DND-41 (cell line): ENCODE data around the gene CHIT1.

Source experiments
- ATAC-seq: fragments of 200-7000 bp; cut with Tn5 transposase; 3 replicates; pipeline ENCODE4 v1.9.1; 2021; ENCODE audit warnings: low read depth; ENCODE audit not compliant: insufficient read depth
- DNase-seq: peaks from one replicate; pipeline ENCODE4 v3.0.0-alpha.2; 2020
- H2AFZ ChIP-seq: 2 replicates; pipeline ENCODE4 v1.6.0; 2012; ENCODE audit warnings: low read depth, low read length
- H3K27ac ChIP-seq: 2 replicates; pipeline ENCODE4 v1.5.1; 2012; ENCODE audit warnings: low read length, inconsistent platforms
- H3K27me3 ChIP-seq: fragments of 200-600 bp; sonication (generic); 2 replicates; pipeline ENCODE4 v1.6.0; 2012; ENCODE audit warnings: low read length, mild to moderate bottlenecking, inconsistent platforms; ENCODE audit not compliant: insufficient read depth, poor library complexity
- H3K36me3 ChIP-seq: 2 replicates; pipeline ENCODE4 v1.5.1; 2012; ENCODE audit warnings: low read length, inconsistent platforms; ENCODE audit not compliant: insufficient read depth
- H3K4me1 ChIP-seq: 2 replicates; pipeline ENCODE4 v1.5.1; 2012; ENCODE audit warnings: mild to moderate bottlenecking, low read length; ENCODE audit not compliant: insufficient read depth
- H3K4me2 ChIP-seq: 2 replicates; pipeline ENCODE4 v1.6.0; 2012; ENCODE audit warnings: mild to moderate bottlenecking, moderate library complexity, low read length, inconsistent platforms; ENCODE audit not compliant: insufficient read depth
- H3K4me3 ChIP-seq, 2 experiments: fragments of 200-600 bp in 1 of 2; shearing (Covaris generic) in 1 of 2; 2 replicates each; pipeline ENCODE4 v1.5.1; 2012 to 2016; ENCODE audit warnings: inconsistent platforms in 2 of 2, low read length in 2 of 2, mild to moderate bottlenecking in 2 of 2, low read depth in 1 of 2, moderate library complexity in 1 of 2
- H3K79me2 ChIP-seq: 2 replicates; pipeline ENCODE4 v1.6.0; 2012; ENCODE audit warnings: low read length, inconsistent platforms; ENCODE audit not compliant: insufficient read depth
- H3K9ac ChIP-seq: 2 replicates; pipeline ENCODE4 v1.6.0; 2012; ENCODE audit warnings: low read depth, mild to moderate bottlenecking, inconsistent platforms, low read length, moderate library complexity
- H3K9me3 ChIP-seq: 2 replicates; pipeline ENCODE4 v1.5.1; 2012; ENCODE audit warnings: low read length, moderate library complexity, mild to moderate bottlenecking, inconsistent platforms; ENCODE audit not compliant: insufficient read depth, severe bottlenecking
- H4K20me1 ChIP-seq: 2 replicates; pipeline ENCODE4 v1.6.0; 2012; ENCODE audit warnings: low read length; ENCODE audit not compliant: insufficient read depth
- EZH2 ChIP-seq: IDR thresholded peaks from 3 replicates; pipeline ENCODE4 v1.6.1; 2012; ENCODE audit warnings: borderline replicate concordance, low read depth, mild to moderate bottlenecking, moderate library complexity, low read length, inconsistent platforms; ENCODE audit not compliant: severe bottlenecking
- TF ChIP-seq, protein P1 (sequence below): IDR thresholded peaks from 2 replicates; pipeline ENCODE4 v1.5.1; 2012; ENCODE audit warnings: borderline replicate concordance, low read length, moderate library complexity, mild to moderate bottlenecking; ENCODE audit not compliant: poor library complexity, severe bottlenecking; ENCODE audit errors: extremely low read depth

Gene CHIT1

DNA sequence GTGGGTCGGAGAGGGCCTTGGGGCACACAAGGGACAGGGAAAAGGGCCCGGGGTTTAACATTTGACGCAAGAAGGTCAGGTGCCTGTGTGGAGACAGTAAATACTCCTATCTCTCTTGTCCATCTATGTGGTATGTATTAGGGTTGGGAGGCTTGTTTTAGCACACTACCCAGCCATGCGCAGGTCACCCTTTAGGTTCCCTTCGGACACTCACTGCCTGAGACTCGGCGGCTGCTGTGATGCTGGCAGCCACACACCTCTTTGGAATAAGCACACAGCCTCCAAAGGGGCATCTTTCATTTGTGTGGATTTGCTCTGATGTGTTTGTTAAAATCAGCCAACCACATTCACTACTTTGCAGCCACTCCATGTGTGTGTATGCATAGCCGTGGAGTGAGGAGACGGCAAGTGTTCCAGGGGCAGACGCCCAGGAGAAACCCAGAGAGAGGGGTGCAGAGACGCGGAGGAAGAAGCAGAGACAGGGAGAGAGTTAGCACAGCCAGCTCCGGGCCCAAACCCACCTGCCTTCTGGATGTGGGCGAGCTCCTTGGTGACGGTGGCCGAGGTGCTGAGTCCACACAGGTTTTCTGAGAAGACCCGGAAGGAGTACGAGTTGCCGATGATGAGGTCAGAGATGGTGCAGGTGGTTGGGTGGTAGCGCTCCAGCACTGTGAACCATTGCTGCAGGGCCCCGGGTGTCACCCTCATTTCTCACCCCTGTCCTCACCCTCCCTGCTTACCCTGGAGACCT is 59.5 kb downstream of the CHIT1 start:
- Histone ChIP-seq H3K4me3 (no peak overlapping the region), H3K4me1 (no peaks in the 10 kb centered on the region), H3K27ac (no peak overlapping the region), H3K4me2 (no peak overlapping the region), H2AFZ (no peak overlapping the region), H3K36me3 (no peaks in the 10 kb centered on the region), H3K79me2 (no peaks in the 10 kb centered on the region), H4K20me1 (peaks cover 6% of the 10 kb centered on the region), H3K9ac (no peak overlapping the region), H3K27me3 (peaks cover 11% of the 10 kb centered on the region), H3K9me3 (no peaks in the 10 kb centered on the region)
- no peak for TF ChIP-seq EZH2
- TF ChIP-seq, protein P1, sequence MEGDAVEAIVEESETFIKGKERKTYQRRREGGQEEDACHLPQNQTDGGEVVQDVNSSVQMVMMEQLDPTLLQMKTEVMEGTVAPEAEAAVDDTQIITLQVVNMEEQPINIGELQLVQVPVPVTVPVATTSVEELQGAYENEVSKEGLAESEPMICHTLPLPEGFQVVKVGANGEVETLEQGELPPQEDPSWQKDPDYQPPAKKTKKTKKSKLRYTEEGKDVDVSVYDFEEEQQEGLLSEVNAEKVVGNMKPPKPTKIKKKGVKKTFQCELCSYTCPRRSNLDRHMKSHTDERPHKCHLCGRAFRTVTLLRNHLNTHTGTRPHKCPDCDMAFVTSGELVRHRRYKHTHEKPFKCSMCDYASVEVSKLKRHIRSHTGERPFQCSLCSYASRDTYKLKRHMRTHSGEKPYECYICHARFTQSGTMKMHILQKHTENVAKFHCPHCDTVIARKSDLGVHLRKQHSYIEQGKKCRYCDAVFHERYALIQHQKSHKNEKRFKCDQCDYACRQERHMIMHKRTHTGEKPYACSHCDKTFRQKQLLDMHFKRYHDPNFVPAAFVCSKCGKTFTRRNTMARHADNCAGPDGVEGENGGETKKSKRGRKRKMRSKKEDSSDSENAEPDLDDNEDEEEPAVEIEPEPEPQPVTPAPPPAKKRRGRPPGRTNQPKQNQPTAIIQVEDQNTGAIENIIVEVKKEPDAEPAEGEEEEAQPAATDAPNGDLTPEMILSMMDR: no peak
- no peak for DNase-seq
- no peak for ATAC-seq

DNA sequence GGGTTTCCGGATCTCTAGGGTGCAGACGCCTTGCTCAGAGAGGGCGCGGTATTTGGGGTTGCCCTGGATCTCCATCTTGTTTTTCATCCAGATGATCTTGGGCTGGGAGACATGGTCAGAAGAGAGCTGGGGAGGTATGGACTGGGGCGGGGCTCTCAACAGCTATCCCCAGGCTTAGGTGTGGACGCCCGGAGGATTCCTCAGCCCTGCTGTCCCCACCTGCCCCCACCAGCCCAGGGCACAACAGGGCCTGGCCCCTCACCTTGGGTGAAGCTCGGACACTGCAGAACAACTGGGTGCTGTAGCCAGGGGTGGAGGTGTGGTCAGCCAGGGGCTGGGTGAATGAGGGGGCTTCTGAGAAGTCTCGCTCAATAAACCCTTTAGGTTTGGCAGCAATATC is 60.5 kb downstream of the CHIT1 start:
- TF ChIP-seq, protein P1: no peak
- no peak for TF ChIP-seq EZH2
- Histone ChIP-seq H3K27ac (no peak overlapping the region), H3K4me1 (no peaks in the 10 kb centered on the region), H3K9ac (no peak overlapping the region), H4K20me1 (peaks cover 6% of the 10 kb centered on the region), H3K36me3 (no peaks in the 10 kb centered on the region), H3K9me3 (no peaks in the 10 kb centered on the region), H3K27me3 (peaks cover 15% of the 10 kb centered on the region), H3K4me3 (no peak overlapping the region), H3K79me2 (no peaks in the 10 kb centered on the region), H2AFZ (no peak overlapping the region), H3K4me2 (no peak overlapping the region)
- ATAC-seq (no peak), DNase-seq (no peak)

DNA sequence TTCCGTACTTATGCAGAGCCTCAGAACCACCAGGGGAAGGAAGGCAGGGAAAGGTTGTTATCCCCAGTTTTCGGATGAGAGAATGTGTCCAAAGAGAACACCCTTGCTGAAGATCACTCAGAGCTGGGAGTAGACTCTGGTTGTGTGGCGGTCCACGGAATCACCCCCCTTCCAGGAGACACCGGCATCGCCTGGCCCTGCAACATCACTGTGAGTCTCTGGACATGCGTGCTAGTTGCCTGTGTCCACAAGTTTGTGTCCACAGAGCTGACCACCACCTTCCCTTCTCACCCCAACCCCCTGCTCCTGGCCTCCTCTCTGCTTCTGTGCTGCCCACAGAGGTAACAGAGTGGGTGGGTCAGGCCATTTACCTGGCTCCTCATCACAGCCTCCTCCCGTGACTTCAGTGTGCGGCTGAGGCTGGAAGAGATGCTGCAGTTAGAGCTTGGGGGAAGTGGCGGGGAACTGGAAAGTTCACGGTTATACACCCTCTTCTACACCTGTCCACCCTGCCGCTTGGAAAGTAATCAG is 61.2 kb downstream of the CHIT1 start:
- H4K20me1 ChIP-seq: peaks cover 6% of the 10 kb centered on the region
- H3K79me2 ChIP-seq: no peaks in the 10 kb centered on the region
- no peak overlapping the region for H3K4me3 ChIP-seq
- peaks cover 15% of the 10 kb centered on the region for H3K27me3 ChIP-seq
- ATAC-seq: no peak
- no peaks in the 10 kb centered on the region for H3K9me3 ChIP-seq
- H2AFZ ChIP-seq: no peak overlapping the region
- H3K4me2 ChIP-seq: no peak overlapping the region
- TF ChIP-seq, protein P1: no peak
- no peak for TF ChIP-seq EZH2
- no peaks in the 10 kb centered on the region for H3K36me3 ChIP-seq
- DNase-seq: no peak
- no peaks in the 10 kb centered on the region for H3K4me1 ChIP-seq
- H3K9ac ChIP-seq: no peak overlapping the region
- H3K27ac ChIP-seq: no peak overlapping the region

DNA sequence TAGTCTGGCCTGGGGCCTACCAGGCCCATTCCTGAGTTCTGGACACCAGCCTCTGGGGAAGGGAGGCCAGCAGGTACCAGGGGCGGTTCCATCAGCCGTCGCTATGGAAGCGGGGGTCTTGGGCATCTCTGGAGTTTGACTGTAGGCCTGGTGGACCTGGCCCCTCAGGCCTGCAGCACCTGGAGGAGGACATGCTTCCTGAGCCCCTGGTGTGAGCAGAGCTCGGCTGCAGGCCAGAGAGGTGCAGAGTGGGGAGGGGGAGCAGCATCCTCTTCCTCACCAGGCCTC is 61.6 kb downstream of the CHIT1 start:
- H3K4me2 ChIP-seq: no peak overlapping the region

More for the DNA sequence above, 61.6 kb downstream of the CHIT1 start:
- Histone ChIP-seq H3K9me3 (no peaks in the 10 kb centered on the region), H3K27ac (no peak overlapping the region), H3K4me1 (no peaks in the 10 kb centered on the region), H3K27me3 (peaks cover 15% of the 10 kb centered on the region), H3K9ac (no peak overlapping the region), H4K20me1 (peaks cover 3% of the 10 kb centered on the region), H3K79me2 (no peaks in the 10 kb centered on the region), H3K4me3 (no peak overlapping the region), H3K36me3 (no peaks in the 10 kb centered on the region), H2AFZ (no peak overlapping the region)
- no peak for ATAC-seq
- no peak for DNase-seq
- TF ChIP-seq, protein P1: no peak
- no peak for TF ChIP-seq EZH2
